Esophagus muscularis mucosa (tissue), 4 donors: ENCODE measurements around the gene CNDP1. TPM values are rescaled to one million over a fixed set of nuclear protein-coding genes. Genes with fewer than 3 reads are reported as not detected.

Experiments used
- DNase-seq: peaks from one replicate; pipeline ENCODE4 v3.0.0-alpha.2; 2017; ENCODE audit errors: extremely low spot score
- H3K27ac ChIP-seq, 4 donors: fragments of 200-600 bp; sonication (generic); replicated peaks in 1 of 4; 1 replicate in 3 of 4; 2 replicates in 1 of 4; pipeline ENCODE4 v1.5.1; 2016 to 2019; ENCODE audit warnings: mild to moderate bottlenecking in 1 of 4
- H3K27me3 ChIP-seq, 4 donors: fragments of 200-600 bp; sonication (generic); one replicate each; pipeline versions ENCODE4 v1.5.1 to v1.6.0; 2016 to 2019
- H3K36me3 ChIP-seq, 4 donors: fragments of 200-600 bp; sonication (generic); one replicate each; pipeline ENCODE4 v1.5.1; 2016 to 2019
- H3K4me1 ChIP-seq, 4 donors: fragments of 200-600 bp; sonication (generic); one replicate each; pipeline ENCODE4 v1.5.1; 2016 to 2019
- H3K4me3 ChIP-seq, 4 donors: fragments of 200-600 bp; sonication (generic); 1 replicate in 2 of 4; 2 replicates in 2 of 4; pipeline ENCODE4 v1.5.1; 2016 to 2019; ENCODE audit warnings: mild to moderate bottlenecking in 4 of 4, moderate library complexity in 1 of 4
- H3K9me3 ChIP-seq, 4 donors: fragments of 200-600 bp; sonication (generic); 1 replicate in 3 of 4; 2 replicates in 1 of 4; pipeline ENCODE4 v1.5.1; 2016 to 2019
- CTCF ChIP-seq, 3 experiments: fragments of 200-600 bp in 2 of 3; fragments of 450-650 bp in 1 of 3; sonication (generic) in 2 of 3; IDR thresholded peaks; one replicate each; pipeline ENCODE4 v1.5.1; 2017 to 2019; ENCODE audit warnings: antibody characterized with exemption in 3 of 3, mild to moderate bottlenecking in 2 of 3, moderate library complexity in 1 of 3
- EP300 ChIP-seq: sonication (generic); formaldehyde crosslinking; IDR thresholded peaks from one replicate; pipeline ENCODE4 v1.6.1; 2017; ENCODE audit warnings: antibody characterized with exemption
- POLR2A ChIP-seq: fragments of 450-650 bp; IDR thresholded peaks from one replicate; pipeline ENCODE4 v1.6.1; 2017; ENCODE audit warnings: antibody characterized with exemption, moderate library complexity, mild to moderate bottlenecking, low read depth
- POLR2AphosphoS5 ChIP-seq, 2 donors: sonication (generic); formaldehyde crosslinking; IDR thresholded peaks; one replicate each; pipeline ENCODE4 v1.6.1; 2017; ENCODE audit warnings: antibody characterized with exemption in 2 of 2
- WGBS: methylation state at CpG from one replicate; pipeline ENCODE4 v1.1.5; 2018; 5-methylcytosine and 5-hydroxymethylcytosine counted together
- intact Hi-C: fragments of 100-400 bp; cut with DNase I; formaldehyde crosslinking; loops from one replicate; pipeline ENCODE4 v1.15.1; 2023
- total RNA-seq, 4 donors: library from RNA; depleted of rRNA; stranded (reverse); fragments of >200 nt; gene quantifications; one replicate each; pipeline versions ENCODE4 v1.1.0 to v1.2.1, GENCODE V29; 2016

Gene CNDP1
- total RNA-seq, 4 donors from 2014 or later, result not detected

GRCh38 chr18:74515620-74516231 lies 18.6 kb upstream of the CNDP1 start:
- no peaks in the 10 kb centered on the region for H3K27me3 ChIP-seq
- no peaks in the 10 kb centered on the region for H3K9me3 ChIP-seq
- H3K36me3 ChIP-seq, result peaks cover 84 to 100% (median 97%) of the 10 kb centered on the region in 4 donors
- no peak for DNase-seq
- intact Hi-C loops, result no loop called here
- no peak overlapping the region for H3K27ac ChIP-seq
- H3K4me3 ChIP-seq, result no peak overlapping the region
- no peaks in the 10 kb centered on the region for H3K4me1 ChIP-seq
- 90% methylated on average over 6 of the region's 13 CpGs for WGBS
- no peak for TF ChIP-seq POLR2A
- no peak for TF ChIP-seq CTCF (IDR thresholded peaks at IDR 0.05)
- no peak for TF ChIP-seq EP300
- TF ChIP-seq POLR2AphosphoS5 (IDR thresholded peaks at IDR 0.05), result no peak

- WGBS, result 94% methylated on average over 30 of the region's 35 CpGs
- Histone ChIP-seq H3K36me3 (peaks cover 79 to 100% (median 97%) of the 10 kb centered on the region in 4 donors), H3K4me1 (no peaks in the 10 kb centered on the region), H3K9me3 (no peaks in the 10 kb centered on the region), H3K27ac (no peak overlapping the region), H3K27me3 (no peaks in the 10 kb centered on the region), H3K4me3 (no peak overlapping the region)
- intact Hi-C loops, result no loop called here
- no peak for DNase-seq
- no peak for TF ChIP-seq POLR2A
- no peak for TF ChIP-seq POLR2AphosphoS5 (IDR thresholded peaks at IDR 0.05)
- TF ChIP-seq CTCF (IDR thresholded peaks at IDR 0.05), result no peak
- TF ChIP-seq EP300, result no peak
Observed at GRCh38 chr18:74516271-74517235, 17.7 kb upstream of the CNDP1 start.

- Histone ChIP-seq H3K27ac (no peak overlapping the region), H3K4me3 (no peak overlapping the region), H3K27me3 (no peaks in the 10 kb centered on the region), H3K9me3 (no peaks in the 10 kb centered on the region), H3K36me3 (peaks cover 72 to 99% (median 93%) of the 10 kb centered on the region in 4 donors), H3K4me1 (no peaks in the 10 kb centered on the region)
- no peak for DNase-seq
- TF ChIP-seq CTCF (IDR thresholded peaks at IDR 0.05) (no peak), POLR2AphosphoS5 (IDR thresholded peaks at IDR 0.05) (no peak), POLR2A (no peak), EP300 (no peak)
- 91% methylated on average over 15 of the region's 15 CpGs for WGBS
- intact Hi-C loops, result no loop called here
Observed at GRCh38 chr18:74517236-74517630, 17.1 kb upstream of the CNDP1 start.

GRCh38 chr18:74518456-74519295 lies 15.6 kb upstream of the CNDP1 start:
- peaks cover 59 to 91% (median 79%) of the 10 kb centered on the region in 4 donors for H3K36me3 ChIP-seq

More at GRCh38 chr18:74518456-74519295, 15.6 kb upstream of the CNDP1 start:
- TF ChIP-seq POLR2A (no peak), POLR2AphosphoS5 (IDR thresholded peaks at IDR 0.05) (no peak), EP300 (no peak), CTCF (IDR thresholded peaks at IDR 0.05) (no peak)
- Histone ChIP-seq H3K4me3 (no peak overlapping the region), H3K27me3 (no peaks in the 10 kb centered on the region), H3K27ac (no peak overlapping the region), H3K9me3 (no peaks in the 10 kb centered on the region), H3K4me1 (peaks cover 0 to 1% (median under 1%) of the 10 kb centered on the region in 4 donors)
- WGBS, result 84% methylated on average over 30 of the region's 32 CpGs
- no peak for DNase-seq
- intact Hi-C loops, result no loop called here
